Measurements from ENCODE around the gene TAP2.

GRCh38 chr6:32837651-32838113 is 857 bp downstream of the TAP2 start:
- TF ChIP-seq POLR2AphosphoS5 (IDR thresholded peaks at IDR 0.05; ENCODE audit: low read depth, low read length): no peak; the same call in 1 of the 2 replicates
- no peak for TF ChIP-seq POLR2A (IDR thresholded peaks at IDR 0.05; ENCODE audit: low read depth, low read length)
- no peak for TF ChIP-seq TAF1 (IDR thresholded peaks at IDR 0.05; ENCODE audit: borderline replicate concordance, low read depth, low read length)

Measured in GM12892 (cell line).